CD4-positive, alpha-beta T cell treated with Interleukin-21 for 1 hour (primary cell): ENCODE data around the gene DCP1B.

Experiments
- DNase-seq: peaks from one replicate; pipeline ENCODE4 v3.0.0-alpha.2; 2020

The DCP1B gene

GRCh38 chr12:2004113-2004929 lies at the start of gene DCP1B:
TSS of gene DCP1B (minus strand) at chr12:2004457. CDS start at chr12:2004431, 26 bp downstream.
- DNase-seq, result peak; percentile 94

DNA sequence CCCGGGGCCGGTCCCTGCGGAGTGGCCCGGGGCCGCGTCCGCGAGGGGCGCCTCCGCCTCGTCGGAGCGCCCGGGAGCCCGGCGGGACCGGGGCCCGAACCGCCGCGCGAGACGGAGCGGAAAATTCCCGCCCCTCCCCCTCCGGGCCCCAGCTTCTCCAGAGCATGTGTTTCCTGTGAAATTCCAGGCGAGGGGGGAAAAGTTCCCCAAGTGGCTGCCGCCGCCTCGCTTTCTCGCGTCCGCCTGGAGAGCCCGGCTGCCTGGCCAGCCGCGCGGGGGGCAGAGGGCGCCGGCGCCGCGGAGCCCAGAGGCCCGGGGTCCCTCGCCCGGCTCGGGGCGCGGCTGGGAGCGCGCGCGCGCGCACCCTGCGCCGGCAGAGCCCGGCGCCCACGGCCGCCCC lies 49.4 kb upstream of the DCP1B start:
- no peak for DNase-seq

GRCh38 chr12:2052826-2053678 lies 48.8 kb upstream of the DCP1B start, which contains the start of gene CACNA1C:
TSS of gene CACNA1C (plus strand) at chr12:2052987. CDS start at chr12:2053563, 576 bp downstream.
- peak; percentile 30 for DNase-seq

DNA sequence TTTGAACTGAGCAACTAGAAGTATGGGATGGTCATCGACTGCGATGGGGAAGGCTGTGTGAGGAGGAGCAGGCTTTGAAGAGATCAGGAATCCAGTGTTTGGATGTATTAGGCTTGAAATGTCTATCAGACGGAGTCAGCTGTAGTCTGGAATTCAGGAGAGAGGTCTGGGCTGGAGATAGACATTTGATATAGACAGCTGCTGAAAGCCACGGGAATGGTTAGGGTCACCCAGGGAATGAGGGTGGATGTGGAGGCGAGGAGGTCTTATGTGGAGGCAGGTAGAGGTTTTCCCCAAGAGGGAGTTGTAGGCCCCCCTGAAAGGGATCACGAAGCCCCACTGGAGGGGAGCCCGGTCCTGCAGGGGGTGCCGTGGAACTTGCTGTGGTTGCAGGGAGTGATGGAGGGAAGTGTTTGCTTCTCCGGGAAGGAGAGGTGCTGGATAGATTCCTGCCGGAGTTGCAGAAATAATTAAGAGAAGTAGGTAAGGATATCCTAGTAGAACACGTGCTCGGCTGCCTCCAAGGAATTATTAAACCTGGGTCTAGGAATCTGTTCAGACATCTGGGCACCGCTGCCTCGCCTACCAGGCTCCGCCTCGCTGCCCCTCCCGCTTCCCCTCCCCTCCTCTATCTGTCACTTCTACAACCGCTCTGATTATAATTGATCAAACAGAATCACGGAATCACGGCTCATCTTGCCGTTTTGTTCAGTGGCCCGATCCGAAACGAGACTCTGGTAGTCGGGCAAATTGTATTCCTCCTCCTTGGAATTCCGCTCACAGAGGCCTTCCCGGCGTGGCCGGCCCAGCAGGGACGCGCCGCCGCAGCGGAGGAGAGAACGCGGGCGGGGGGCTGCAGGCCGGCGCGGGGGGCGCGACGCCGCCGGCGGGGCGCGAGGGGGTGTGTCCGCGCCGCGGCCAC lies 47.7 kb upstream of the DCP1B start:
- no peak for DNase-seq

- no peak for DNase-seq
Measured at GRCh38 chr12:2049604-2050540, 45.6 kb upstream of the DCP1B start.

GRCh38 chr12:2047752-2048151 lies 43.5 kb upstream of the DCP1B start:
- no peak for DNase-seq

DNA sequence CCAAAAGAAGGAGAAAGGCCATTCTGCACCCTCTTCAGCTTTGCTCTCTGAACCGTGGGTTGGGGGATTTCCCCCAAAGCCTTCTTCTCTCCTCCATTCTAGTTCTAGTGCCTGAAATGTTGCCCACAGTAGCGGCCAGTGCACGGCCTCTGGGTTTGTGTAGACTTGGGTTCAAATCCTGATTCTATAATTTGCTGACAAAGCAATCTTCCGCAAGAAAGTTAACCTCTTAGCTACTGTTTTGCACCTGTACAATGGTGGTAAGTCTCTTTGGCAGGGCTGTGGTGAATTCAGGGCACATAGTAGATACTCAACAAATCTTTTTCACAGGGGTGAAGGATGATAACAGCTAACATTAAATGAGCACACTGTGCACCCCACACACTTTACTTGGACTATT lies 42.7 kb upstream of the DCP1B start:
- no peak for DNase-seq

- DNase-seq, result no peak
Measured at GRCh38 chr12:2044165-2044564, 39.9 kb upstream of the DCP1B start.

DNA sequence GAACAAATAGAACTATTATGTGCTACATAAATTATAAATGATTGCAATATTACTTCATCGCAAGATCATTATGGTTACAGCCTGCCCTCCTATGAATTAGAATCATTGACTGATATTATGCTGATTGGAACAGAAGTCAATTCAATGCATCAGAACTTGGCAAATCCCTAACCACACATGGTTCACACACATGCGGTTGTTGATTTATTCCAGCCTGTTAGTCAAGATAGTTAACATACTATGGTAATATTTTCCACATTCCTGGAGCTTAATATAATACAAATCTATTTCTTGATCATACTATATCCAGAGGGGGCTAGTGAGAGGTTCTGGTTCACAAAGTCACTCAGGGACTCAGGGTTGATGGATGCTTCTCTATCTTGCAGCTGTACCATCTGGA lies 38.8 kb upstream of the DCP1B start:
- DNase-seq, result no peak

DNA sequence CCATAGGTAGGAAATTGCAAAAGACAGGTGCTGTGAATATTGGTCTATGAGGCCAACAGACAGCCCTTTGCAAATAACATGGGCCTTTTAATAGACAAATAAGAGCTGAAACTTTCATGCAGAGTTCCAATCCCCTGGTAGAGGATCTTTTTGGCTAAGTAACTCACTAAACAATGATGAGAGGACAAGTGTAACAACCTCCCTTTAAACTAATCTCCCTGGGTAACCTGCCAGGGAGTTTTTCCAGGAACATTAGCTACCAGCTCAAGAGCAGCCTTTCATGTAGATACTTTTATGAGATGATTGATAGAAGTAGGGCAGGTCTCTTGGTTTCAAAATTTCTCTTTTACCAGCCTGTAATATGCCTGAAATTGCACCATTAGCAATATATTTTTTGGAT lies 34.8 kb upstream of the DCP1B start:
- no peak for DNase-seq

DNA sequence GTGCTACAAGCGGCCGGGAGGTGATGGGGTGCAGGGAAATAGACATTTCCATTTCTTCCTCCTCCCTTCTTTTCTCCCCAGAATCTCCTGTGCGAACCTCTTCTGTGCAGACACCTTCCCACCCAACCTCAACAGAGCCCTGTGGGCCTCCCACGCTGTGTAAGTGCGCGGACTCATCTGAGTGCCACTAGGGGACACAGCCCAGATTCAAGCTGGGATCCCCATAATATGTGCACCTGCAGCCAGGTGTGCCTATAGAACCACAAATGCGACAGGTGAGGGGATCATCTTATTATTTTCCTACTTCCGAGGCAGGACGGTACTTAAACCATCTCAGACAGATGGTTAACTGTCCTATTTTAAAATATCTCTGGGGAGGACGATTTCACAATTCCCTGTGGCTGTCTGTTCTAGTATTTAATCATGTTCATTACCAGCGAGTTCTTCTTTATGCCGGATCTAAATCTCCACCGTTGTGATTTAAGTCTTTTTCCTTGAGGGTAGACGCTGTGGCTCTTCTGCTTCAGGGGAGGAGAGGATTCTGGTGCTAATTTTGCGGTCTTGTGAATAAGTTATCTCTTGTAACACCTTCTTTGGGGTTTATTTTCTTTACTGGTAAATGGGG lies 31.3 kb upstream of the DCP1B start:
- no peak for DNase-seq

DNA sequence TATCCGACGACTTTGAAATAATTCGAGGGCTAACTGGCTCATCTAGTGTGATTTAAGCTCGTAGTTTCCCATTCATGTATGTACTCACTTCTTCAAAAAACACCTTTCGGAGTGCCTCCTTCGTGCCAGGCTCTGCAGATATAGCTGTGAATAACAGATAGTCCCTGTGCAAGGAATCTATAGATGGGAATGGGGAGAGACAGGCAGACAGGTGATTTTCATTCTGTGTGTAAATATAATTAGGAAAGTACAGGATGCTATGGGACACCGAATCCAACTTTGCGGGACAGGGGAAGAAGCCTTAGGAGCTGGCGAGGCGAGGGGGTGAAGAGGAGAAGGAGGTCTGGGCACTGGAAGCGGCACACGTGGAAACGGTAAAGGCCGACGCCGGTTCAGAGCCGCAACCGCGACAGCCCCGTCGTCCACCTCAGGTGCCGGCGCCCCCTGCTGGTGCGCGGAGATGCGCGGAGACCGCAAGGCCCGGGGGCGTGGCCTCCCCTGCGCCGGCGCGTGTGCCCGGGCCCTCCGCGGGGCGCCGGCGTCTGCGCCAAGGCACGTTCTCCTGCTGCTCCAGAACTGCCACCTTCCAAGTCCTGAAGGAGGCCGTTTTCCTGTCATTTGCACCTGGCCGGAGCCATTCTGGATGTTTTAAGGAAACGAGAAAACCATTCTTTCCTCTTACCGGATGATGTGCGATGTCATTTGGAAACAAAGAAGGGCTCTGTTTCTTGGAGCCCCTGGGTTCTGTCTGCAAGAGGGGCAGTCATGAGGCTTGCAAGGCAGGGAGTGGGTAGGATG lies 30.6 kb upstream of the DCP1B start:
- DNase-seq, result peak; percentile 83

GRCh38 chr12:2032506-2032905 lies 28.2 kb upstream of the DCP1B start:
- no peak for DNase-seq

- DNase-seq, result no peak
Measured at GRCh38 chr12:2029851-2030250, 25.6 kb upstream of the DCP1B start.

- no peak for DNase-seq
Measured at GRCh38 chr12:2027351-2027750, 23.1 kb upstream of the DCP1B start.

GRCh38 chr12:2023365-2023764 lies 19.1 kb upstream of the DCP1B start:
- no peak for DNase-seq

GRCh38 chr12:2020511-2020910 lies 16.3 kb upstream of the DCP1B start:
- DNase-seq, result no peak

DNA sequence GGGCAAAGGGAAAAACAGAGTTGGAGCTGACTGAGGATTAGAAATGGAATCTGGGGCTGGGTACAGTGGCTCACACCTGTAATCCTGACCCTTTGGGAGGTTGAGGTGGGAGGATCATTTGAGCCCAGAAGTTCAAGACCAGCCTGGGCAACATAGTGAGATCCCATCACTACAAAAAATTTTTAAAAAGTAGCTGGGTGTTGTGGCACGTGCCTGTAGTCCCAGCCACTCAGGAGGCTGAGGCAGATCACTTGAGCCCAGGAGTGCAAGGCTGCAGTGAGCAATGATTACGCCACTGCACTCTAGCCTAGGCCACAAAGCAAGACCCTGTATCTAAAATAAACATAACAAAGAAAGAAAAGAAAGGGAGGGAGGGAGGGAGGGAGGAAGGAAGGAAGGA lies 14.9 kb upstream of the DCP1B start:
- no peak for DNase-seq

DNA sequence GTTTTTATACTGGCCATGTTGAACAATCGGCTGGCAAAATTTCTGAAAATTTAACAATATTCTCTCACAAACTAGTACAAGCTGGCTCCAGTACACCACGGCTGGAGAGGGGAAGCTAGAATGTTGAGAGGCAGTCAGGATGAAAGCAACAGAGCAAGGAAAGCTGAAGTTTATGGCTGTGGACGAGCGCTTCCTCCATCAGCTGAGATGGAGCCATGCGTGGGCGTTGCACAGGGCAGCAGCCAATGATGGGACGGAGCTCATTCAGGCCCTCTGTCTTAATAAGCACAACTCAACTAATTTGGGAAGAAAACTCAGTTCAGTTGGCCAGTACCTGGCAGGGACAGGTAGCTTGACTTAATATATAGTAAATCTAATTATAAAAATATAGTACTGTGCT lies 14.1 kb upstream of the DCP1B start:
- DNase-seq, result no peak
